Smooth muscle cell (in vitro differentiated cells): ENCODE results near the gene BMPER. TPM values are rescaled to one million over a fixed set of nuclear protein-coding genes. Genes with fewer than 3 reads are reported as not detected.

Source experiments
- DNase-seq: peaks from one replicate; lab custom pipeline; 2025; ENCODE audit not compliant: unreplicated experiment; lab: John Stamatoyannopoulos, UW
- H2AFZ ChIP-seq: fragments of 200-600 bp; sonication (generic); 2 replicates; pipeline ENCODE4 v1.6.0; 2016; ENCODE audit warnings: antibody characterized with exemption, low read depth, mild to moderate bottlenecking
- H3F3A ChIP-seq: fragments of 200-600 bp; sonication (generic); 2 replicates; pipeline ENCODE4 v1.6.0; 2017; ENCODE audit warnings: antibody characterized with exemption, low read depth
- H3K27ac ChIP-seq: fragments of 200-600 bp; sonication (generic); 2 replicates; pipeline ENCODE4 v1.5.1; 2016; ENCODE audit warnings: low read depth, mild to moderate bottlenecking
- H3K27me3 ChIP-seq: fragments of 200-600 bp; sonication (generic); 2 replicates; pipeline ENCODE4 v1.6.1; 2016; ENCODE audit warnings: low read depth, mild to moderate bottlenecking
- H3K36me3 ChIP-seq: fragments of 200-600 bp; sonication (generic); 2 replicates; pipeline ENCODE4 v1.5.1; 2016; ENCODE audit warnings: low read depth
- H3K4me1 ChIP-seq: fragments of 200-600 bp; sonication (generic); 2 replicates; pipeline ENCODE4 v1.5.1; 2016; ENCODE audit warnings: low read depth
- H3K4me2 ChIP-seq: fragments of 200-600 bp; sonication (generic); 2 replicates; pipeline ENCODE4 v1.6.0; 2016; ENCODE audit warnings: mild to moderate bottlenecking
- H3K4me3 ChIP-seq: fragments of 200-600 bp; sonication (generic); 2 replicates; pipeline ENCODE4 v1.5.1; 2016; ENCODE audit warnings: mild to moderate bottlenecking
- H3K79me2 ChIP-seq: fragments of 200-600 bp; sonication (generic); 2 replicates; pipeline ENCODE4 v1.6.0; 2016; ENCODE audit warnings: low read depth, mild to moderate bottlenecking
- H3K9ac ChIP-seq: fragments of 200-600 bp; sonication (generic); 2 replicates; pipeline ENCODE4 v1.6.0; 2016; ENCODE audit warnings: low read depth
- H3K9me3 ChIP-seq: fragments of 200-600 bp; sonication (generic); replicated peaks from 2 replicates; pipeline ENCODE4 v1.5.1; 2016; ENCODE audit warnings: low read depth
- H4K20me1 ChIP-seq: fragments of 200-600 bp; sonication (generic); 2 replicates; pipeline ENCODE4 v1.6.0; 2016; ENCODE audit warnings: low read depth
- CTCF ChIP-seq: fragments of 200-600 bp; sonication (generic); IDR thresholded peaks from 2 replicates; pipeline ENCODE4 v1.5.1; 2017; ENCODE audit warnings: borderline replicate concordance, mild to moderate bottlenecking, antibody characterized with exemption; ENCODE audit not compliant: insufficient read depth, poor library complexity, severe bottlenecking
- WGBS: methylation state at CpG from one replicate; pipeline ENCODE4 v1.1.7; 2016; ENCODE audit warnings: low lambda C conversion rate; 5-methylcytosine and 5-hydroxymethylcytosine counted together
- polyA plus RNA-seq: library from polyadenylated mRNA; unstranded; fragments of >200 nt; fragmentation: Nextera tagmentation; extraction: Ambion mirVana; gene quantifications from 2 replicates; pipeline ENCODE4 v1.2.1, GENCODE V29; 2016
- total RNA-seq: library from RNA; depleted of rRNA; stranded (reverse); fragments of >200 nt; gene quantifications from 2 replicates; pipeline ENCODE4 v1.2.3, GENCODE V29; 2014

BMPER gene
- total and polyA plus RNA-seq, 2 experiments from 2014 or later: 3.0 to 21.9 TPM

GRCh38 chr7:34162677-34163076 lies 257.3 kb downstream of the BMPER start:
- Histone ChIP-seq H3K9me3 (no peaks in the 10 kb centered on the region), H3K4me2 (no peak overlapping the region), H3K27me3 (no peaks in the 10 kb centered on the region), H3K27ac (no peak overlapping the region), H3K36me3 (no peaks in the 10 kb centered on the region), H3K9ac (no peak overlapping the region), H4K20me1 (no peaks in the 10 kb centered on the region), H3F3A (no peaks in the 10 kb centered on the region), H2AFZ (no peak overlapping the region), H3K4me1 (no peaks in the 10 kb centered on the region), H3K79me2 (no peaks in the 10 kb centered on the region), H3K4me3 (no peak overlapping the region)
- WGBS: 78% methylated on average over 3 of the region's 3 CpGs
- no peak for TF ChIP-seq CTCF
- no peak for DNase-seq

- Histone ChIP-seq H3F3A (no peaks in the 10 kb centered on the region), H3K27me3 (no peaks in the 10 kb centered on the region), H3K9me3 (no peaks in the 10 kb centered on the region), H2AFZ (no peak overlapping the region), H3K9ac (no peak overlapping the region), H3K36me3 (no peaks in the 10 kb centered on the region), H3K27ac (no peak overlapping the region), H3K4me1 (no peaks in the 10 kb centered on the region), H4K20me1 (no peaks in the 10 kb centered on the region), H3K4me3 (no peak overlapping the region), H3K79me2 (no peaks in the 10 kb centered on the region), H3K4me2 (no peak overlapping the region)
- DNase-seq: no peak
- 91% methylated on average over 1 of the region's 1 CpG for WGBS
- TF ChIP-seq CTCF: no peak
These were observed 258.6 kb downstream of the BMPER start for GRCh38 chr7:34163956-34164355.

GRCh38 chr7:34165466-34165865 lies 260.1 kb downstream of the BMPER start:
- no peak for TF ChIP-seq CTCF

DNA sequence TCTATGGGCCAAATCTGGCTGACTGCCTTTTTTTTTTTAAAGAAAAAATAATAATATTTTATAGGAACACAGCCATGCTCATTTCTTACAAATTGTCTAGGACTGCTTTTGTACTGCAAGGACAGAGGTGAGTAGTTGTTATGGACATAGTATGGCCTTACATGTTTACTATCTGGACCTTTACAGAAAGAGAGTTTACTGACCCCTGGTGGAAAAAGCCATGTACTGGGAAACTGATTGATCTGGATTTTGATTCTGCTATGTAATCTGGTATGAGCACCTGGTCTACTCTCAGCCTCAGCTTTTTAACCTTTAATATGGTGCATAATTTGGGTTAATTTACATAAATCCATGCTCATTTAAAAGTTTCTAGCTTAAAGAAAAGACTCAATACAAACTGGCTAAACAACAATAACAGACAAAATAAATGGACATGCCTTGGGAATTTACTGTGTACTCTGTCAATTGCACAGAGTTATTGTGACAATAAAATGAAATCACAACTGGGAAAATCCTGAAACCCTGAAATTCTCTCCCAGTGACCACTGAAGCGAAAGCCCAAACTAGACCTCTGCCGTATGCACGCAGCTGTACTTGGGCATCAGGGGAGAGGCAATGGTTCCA lies 260.7 kb downstream of the BMPER start:
- no peak for DNase-seq
- Histone ChIP-seq H3F3A (no peaks in the 10 kb centered on the region), H3K27me3 (no peaks in the 10 kb centered on the region), H3K9ac (no peak overlapping the region), H3K4me3 (no peak overlapping the region), H3K79me2 (no peaks in the 10 kb centered on the region), H2AFZ (no peak overlapping the region), H3K27ac (no peak overlapping the region), H3K36me3 (no peaks in the 10 kb centered on the region), H3K9me3 (no peaks in the 10 kb centered on the region), H4K20me1 (no peaks in the 10 kb centered on the region), H3K4me2 (no peak overlapping the region), H3K4me1 (no peaks in the 10 kb centered on the region)
- 97% methylated on average over 3 of the region's 3 CpGs for WGBS
- peak; percentile 61 for TF ChIP-seq CTCF

More at GRCh38 chr7:34165466-34165865, 260.1 kb downstream of the BMPER start:
- Histone ChIP-seq H2AFZ (no peak overlapping the region), H3K4me2 (no peak overlapping the region), H3K27ac (no peak overlapping the region), H3F3A (no peaks in the 10 kb centered on the region), H3K4me3 (no peak overlapping the region), H3K36me3 (no peaks in the 10 kb centered on the region), H4K20me1 (no peaks in the 10 kb centered on the region), H3K79me2 (no peaks in the 10 kb centered on the region), H3K4me1 (no peaks in the 10 kb centered on the region), H3K9ac (no peak overlapping the region), H3K9me3 (no peaks in the 10 kb centered on the region), H3K27me3 (no peaks in the 10 kb centered on the region)
- 96% methylated on average over 1 of the region's 1 CpG for WGBS
- no peak for DNase-seq
